ENCODE measurements around the gene PCDH9.

PCDH9 gene

DNA sequence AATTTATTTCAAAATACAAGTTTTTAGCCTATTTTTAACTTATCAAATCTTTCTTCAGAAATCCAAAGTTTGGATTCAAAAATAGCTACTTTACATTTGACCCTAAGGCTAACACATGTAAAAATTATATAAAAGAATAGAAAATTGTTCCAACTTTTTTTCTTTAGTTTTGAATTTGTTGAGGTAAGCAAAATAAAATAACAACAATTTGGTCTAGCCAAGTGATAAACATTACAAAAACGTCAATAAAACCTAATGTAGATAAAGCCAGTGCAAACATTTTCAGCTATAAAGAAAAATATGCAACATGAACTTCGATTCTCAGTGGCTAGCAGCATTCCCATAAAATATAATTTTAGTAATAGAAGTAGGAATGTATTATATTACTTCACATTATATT, 400.3 kb downstream of the PCDH9 start:
- Histone ChIP-seq H3K4me3 (IDR thresholded peaks at IDR 0.05; ENCODE audit: insufficient read depth, low read depth, low read length) (no peak overlapping the region), H3K4me2 (no peak overlapping the region), H3K4me1 (ENCODE audit: low read depth, poor library complexity, severe bottlenecking) (no peaks in the 10 kb centered on the region), H3K27ac (no peak overlapping the region), H4K20me1 (ENCODE audit: insufficient read depth) (no peaks in the 10 kb centered on the region), H2AFZ (ENCODE audit: low read depth) (no peak overlapping the region), H3K36me3 (ENCODE audit: insufficient read depth) (no peaks in the 10 kb centered on the region), H3K27me3 (ENCODE audit: insufficient read depth, low read depth) (no peaks in the 10 kb centered on the region), H3K9ac (no peak overlapping the region), H3K79me2 (ENCODE audit: insufficient read depth, low read depth) (no peaks in the 10 kb centered on the region)
- TF ChIP-seq, protein P1, sequence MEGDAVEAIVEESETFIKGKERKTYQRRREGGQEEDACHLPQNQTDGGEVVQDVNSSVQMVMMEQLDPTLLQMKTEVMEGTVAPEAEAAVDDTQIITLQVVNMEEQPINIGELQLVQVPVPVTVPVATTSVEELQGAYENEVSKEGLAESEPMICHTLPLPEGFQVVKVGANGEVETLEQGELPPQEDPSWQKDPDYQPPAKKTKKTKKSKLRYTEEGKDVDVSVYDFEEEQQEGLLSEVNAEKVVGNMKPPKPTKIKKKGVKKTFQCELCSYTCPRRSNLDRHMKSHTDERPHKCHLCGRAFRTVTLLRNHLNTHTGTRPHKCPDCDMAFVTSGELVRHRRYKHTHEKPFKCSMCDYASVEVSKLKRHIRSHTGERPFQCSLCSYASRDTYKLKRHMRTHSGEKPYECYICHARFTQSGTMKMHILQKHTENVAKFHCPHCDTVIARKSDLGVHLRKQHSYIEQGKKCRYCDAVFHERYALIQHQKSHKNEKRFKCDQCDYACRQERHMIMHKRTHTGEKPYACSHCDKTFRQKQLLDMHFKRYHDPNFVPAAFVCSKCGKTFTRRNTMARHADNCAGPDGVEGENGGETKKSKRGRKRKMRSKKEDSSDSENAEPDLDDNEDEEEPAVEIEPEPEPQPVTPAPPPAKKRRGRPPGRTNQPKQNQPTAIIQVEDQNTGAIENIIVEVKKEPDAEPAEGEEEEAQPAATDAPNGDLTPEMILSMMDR (conservative IDR thresholded peaks at IDR 0.05; ENCODE audit: low read depth, low read length) = no peak

DNA sequence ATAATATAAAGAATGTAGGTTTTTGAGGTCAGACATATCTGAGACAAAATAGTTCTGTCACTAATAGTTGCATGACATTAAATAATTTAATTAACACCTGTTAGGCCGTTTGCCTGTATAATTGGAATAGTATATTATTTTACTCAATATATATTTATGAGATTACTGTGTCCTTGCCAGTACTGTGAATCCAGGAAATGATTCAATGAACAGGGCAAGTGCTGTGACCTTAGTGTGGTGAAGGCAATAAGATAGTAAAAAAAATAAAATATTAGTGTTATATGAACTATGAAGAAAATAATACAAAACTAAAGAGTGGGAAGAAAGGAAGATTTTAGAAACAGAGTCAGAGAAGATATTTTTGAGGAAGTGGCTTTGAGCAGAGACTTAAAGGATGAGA, 403.7 kb downstream of the PCDH9 start:
- Histone ChIP-seq H3K27ac (no peak overlapping the region), H3K4me1 (ENCODE audit: low read depth, poor library complexity, severe bottlenecking) (no peaks in the 10 kb centered on the region), H3K4me2 (no peak overlapping the region), H3K79me2 (ENCODE audit: insufficient read depth, low read depth) (no peaks in the 10 kb centered on the region), H3K36me3 (ENCODE audit: insufficient read depth) (no peaks in the 10 kb centered on the region), H4K20me1 (ENCODE audit: insufficient read depth) (no peaks in the 10 kb centered on the region), H3K4me3 (IDR thresholded peaks at IDR 0.05; ENCODE audit: insufficient read depth, low read depth, low read length) (no peak overlapping the region), H2AFZ (ENCODE audit: low read depth) (no peak overlapping the region), H3K9ac (no peak overlapping the region), H3K27me3 (ENCODE audit: insufficient read depth, low read depth) (no peaks in the 10 kb centered on the region)
- TF ChIP-seq, protein P1 (conservative IDR thresholded peaks at IDR 0.05; ENCODE audit: low read depth, low read length) = no peak

- no peak overlapping the region for H2AFZ ChIP-seq (ENCODE audit: low read depth)
- TF ChIP-seq, protein P1 (conservative IDR thresholded peaks at IDR 0.05; ENCODE audit: low read depth, low read length) = no peak
- no peak overlapping the region for H3K27ac ChIP-seq
- no peak overlapping the region for H3K4me2 ChIP-seq
- no peaks in the 10 kb centered on the region for H3K36me3 ChIP-seq (ENCODE audit: insufficient read depth)
- H3K4me3 ChIP-seq (IDR thresholded peaks at IDR 0.05; ENCODE audit: insufficient read depth, low read depth, low read length) = no peak overlapping the region
- H4K20me1 ChIP-seq (ENCODE audit: insufficient read depth) = no peaks in the 10 kb centered on the region
- H3K79me2 ChIP-seq (ENCODE audit: insufficient read depth, low read depth) = no peaks in the 10 kb centered on the region
- no peaks in the 10 kb centered on the region for H3K27me3 ChIP-seq (ENCODE audit: insufficient read depth, low read depth)
- peaks cover 17% of the 10 kb centered on the region for H3K4me1 ChIP-seq (ENCODE audit: low read depth, poor library complexity, severe bottlenecking)
- no peak overlapping the region for H3K9ac ChIP-seq
These were observed 408.6 kb downstream of the PCDH9 start for GRCh38 chr13:66821551-66821950.

- no peak overlapping the region for H3K9ac ChIP-seq
These were observed 418.7 kb downstream of the PCDH9 start for GRCh38 chr13:66811455-66811854.

More at GRCh38 chr13:66811455-66811854, 418.7 kb downstream of the PCDH9 start:
- peaks cover under 1% of the 10 kb centered on the region for H3K4me1 ChIP-seq (ENCODE audit: low read depth, poor library complexity, severe bottlenecking)
- H3K36me3 ChIP-seq (ENCODE audit: insufficient read depth) = no peaks in the 10 kb centered on the region
- no peaks in the 10 kb centered on the region for H4K20me1 ChIP-seq (ENCODE audit: insufficient read depth)
- no peak overlapping the region for H2AFZ ChIP-seq (ENCODE audit: low read depth)
- H3K4me3 ChIP-seq (IDR thresholded peaks at IDR 0.05; ENCODE audit: insufficient read depth, low read depth, low read length) = no peak overlapping the region
- H3K27me3 ChIP-seq (ENCODE audit: insufficient read depth, low read depth) = no peaks in the 10 kb centered on the region
- no peak overlapping the region for H3K27ac ChIP-seq
- H3K4me2 ChIP-seq = no peak overlapping the region
- TF ChIP-seq, protein P1 (conservative IDR thresholded peaks at IDR 0.05; ENCODE audit: low read depth, low read length) = no peak
- H3K79me2 ChIP-seq (ENCODE audit: insufficient read depth, low read depth) = no peaks in the 10 kb centered on the region

All from KMS-11 (cell line).